A549 (cell line): ENCODE data around the gene PAIP2.

Experiments
- CTCF ChIP-seq: fragments of >200 bp; sonication (Bioruptor Twin); formaldehyde crosslinking; IDR thresholded peaks from 3 replicates; pipeline ENCODE4 v1.5.1; 2016
- E2F6 ChIP-seq: IDR thresholded peaks from 2 replicates; pipeline ENCODE4 v1.6.1; 2012; ENCODE audit warnings: low read depth, borderline replicate concordance
- EP300 ChIP-seq, 2 experiments: fragments of >200 bp; sonication (Bioruptor Twin); formaldehyde crosslinking; IDR thresholded peaks; 2 replicates in 1 of 2; 3 replicates in 1 of 2; pipeline ENCODE4 v1.6.1; 2016 to 2017
- GATA3 ChIP-seq: IDR thresholded peaks from 2 replicates; pipeline ENCODE4 v1.6.1; 2012; ENCODE audit warnings: borderline replicate concordance
- KDM1A ChIP-seq: fragments of 200-600 bp; sonication (generic); IDR thresholded peaks from 2 replicates; pipeline ENCODE4 v1.6.1; 2016; ENCODE audit warnings: low read depth, mild to moderate bottlenecking
- MAX ChIP-seq: IDR thresholded peaks from 2 replicates; pipeline ENCODE4 v1.6.1; 2012
- RAD21 ChIP-seq, 2 experiments: fragments of >200 bp in 1 of 2; sonication (Bioruptor Twin) in 1 of 2; formaldehyde crosslinking in 1 of 2; IDR thresholded peaks in 1 of 2; conservative IDR thresholded peaks in 1 of 2; 2 replicates in 1 of 2; 3 replicates in 1 of 2; pipeline ENCODE4 v1.6.1; 2012 to 2018; ENCODE audit warnings: inconsistent platforms in 1 of 2
- RFX5 ChIP-seq: fragments of 450-650 bp; IDR thresholded peaks from 2 replicates; pipeline ENCODE4 v1.7.1; 2014; ENCODE audit warnings: antibody characterized with exemption, mild to moderate bottlenecking, moderate library complexity

GRCh38 chr5:139383993-139384590 lies 42.4 kb downstream of the PAIP2 start:
- no peak for TF ChIP-seq GATA3
- TF ChIP-seq E2F6, result no peak
- TF ChIP-seq MAX, result no peak
- no peak for TF ChIP-seq EP300 (IDR thresholded peaks at IDR 0.05)
- TF ChIP-seq CTCF, result no peak
- TF ChIP-seq KDM1A, result no peak
- TF ChIP-seq RFX5, result no peak
- TF ChIP-seq RAD21 (conservative IDR thresholded peaks at IDR 0.05 in 1 of 2, IDR thresholded peaks at IDR 0.05 in 1 of 2), result no peak
